Tibial artery (tissue), 4 donors: ENCODE data around the gene NOL4L.

Source experiments
- DNase-seq, 2 donors: peaks; one replicate each; pipeline ENCODE4 v3.0.0-alpha.2; 2019
- H3K27ac ChIP-seq, 2 donors: fragments of 200-600 bp; sonication (generic) in 1 of 2; 1 replicate in 1 of 2; 2 replicates in 1 of 2; pipeline ENCODE4 v1.5.1; 2018 to 2019; ENCODE audit warnings: mild to moderate bottlenecking in 1 of 2
- H3K27me3 ChIP-seq, 2 donors: fragments of 200-600 bp; sonication (generic) in 1 of 2; one replicate each; pipeline versions ENCODE4 v1.5.1 to v1.6.0; 2016 to 2019
- H3K36me3 ChIP-seq, 3 donors: fragments of 200-600 bp; sonication (generic) in 2 of 3; one replicate each; pipeline ENCODE4 v1.5.1; 2016 to 2019; ENCODE audit warnings: mild to moderate bottlenecking in 2 of 3
- H3K4me1 ChIP-seq, 4 donors: fragments of 200-600 bp; sonication (generic) in 2 of 4; 1 replicate in 3 of 4; 2 replicates in 1 of 4; pipeline ENCODE4 v1.5.1; 2016 to 2019
- H3K4me3 ChIP-seq, 2 donors: fragments of 200-600 bp; sonication (generic) in 1 of 2; 1 replicate in 1 of 2; 2 replicates in 1 of 2; pipeline ENCODE4 v1.5.1; 2018 to 2019; ENCODE audit warnings: mild to moderate bottlenecking in 2 of 2
- H3K9me3 ChIP-seq, 3 donors: fragments of 200-600 bp; sonication (generic) in 1 of 3; one replicate each; pipeline ENCODE4 v1.5.1; 2016 to 2019
- CTCF ChIP-seq, 2 experiments: fragments of 200-600 bp in 1 of 2; fragments of 450-650 bp in 1 of 2; IDR thresholded peaks; one replicate each; pipeline ENCODE4 v1.5.1; 2017 to 2019; ENCODE audit warnings: antibody characterized with exemption in 2 of 2, mild to moderate bottlenecking in 1 of 2, moderate library complexity in 1 of 2
- intact Hi-C: fragments of 100-400 bp; cut with DNase I; formaldehyde crosslinking; loops from one replicate; pipeline ENCODE4 v1.15.0; 2023; ENCODE audit warnings: low total_unique reads

Gene NOL4L

GRCh38 chr20:32586291-32586690 lies 1.2 kb upstream of the NOL4L start:
- Histone ChIP-seq H3K36me3 (no peaks in the 10 kb centered on the region), H3K27me3 (peaks cover 0 to 53% of the 10 kb centered on the region in 2 donors), H3K4me1 (peaks cover 0 to 29% (median 24%) of the 10 kb centered on the region in 4 donors), H3K4me3 (no peak overlapping the region), H3K27ac (no peak overlapping the region), H3K9me3 (no peaks in the 10 kb centered on the region)
- no peak for DNase-seq
- TF ChIP-seq CTCF (IDR thresholded peaks at IDR 0.05) = no peak
- intact Hi-C loops = no loop called here

- no peak for DNase-seq
- TF ChIP-seq CTCF (IDR thresholded peaks at IDR 0.05) = no peak
- intact Hi-C loops = no loop called here
- peak overlapping the region; percentile 52 to 71 for H3K4me3 ChIP-seq
- H3K9me3 ChIP-seq = no peaks in the 10 kb centered on the region
- peaks cover 0 to 29% (median 24%) of the 10 kb centered on the region in 4 donors for H3K4me1 ChIP-seq
- peaks cover 0 to 53% of the 10 kb centered on the region in 2 donors for H3K27me3 ChIP-seq
- H3K36me3 ChIP-seq = no peaks in the 10 kb centered on the region
- no peak overlapping the region for H3K27ac ChIP-seq
Observed at GRCh38 chr20:32585586-32586127, 524 bp upstream of the NOL4L start.

- peaks cover 0 to 48% of the 10 kb centered on the region in 2 donors for H3K27me3 ChIP-seq
- TF ChIP-seq CTCF (IDR thresholded peaks at IDR 0.05) = no peak
- H3K36me3 ChIP-seq = no peaks in the 10 kb centered on the region
- DNase-seq = no peak
- no peak overlapping the region for H3K27ac ChIP-seq
- peaks cover 0 to 29% (median 24%) of the 10 kb centered on the region in 4 donors for H3K4me1 ChIP-seq
- H3K9me3 ChIP-seq = no peaks in the 10 kb centered on the region
- intact Hi-C loops = no loop called here
- peak overlapping the region; percentile 52 to 71 for H3K4me3 ChIP-seq
Observed at GRCh38 chr20:32583581-32584070, 1.5 kb downstream of the NOL4L start.

GRCh38 chr20:32582659-32583580 lies 2.2 kb downstream of the NOL4L start:
- TF ChIP-seq CTCF (IDR thresholded peaks at IDR 0.05) = no peak
- H3K36me3 ChIP-seq = no peaks in the 10 kb centered on the region
- no peaks in the 10 kb centered on the region for H3K9me3 ChIP-seq
- H3K27ac ChIP-seq = no peak overlapping the region
- H3K4me1 ChIP-seq = peaks cover 0 to 29% (median 24%) of the 10 kb centered on the region in 4 donors
- H3K4me3 ChIP-seq = peak overlapping the region; percentile 52 to 71
- intact Hi-C loops = no loop called here
- H3K27me3 ChIP-seq = peaks cover 0 to 45% of the 10 kb centered on the region in 2 donors
- DNase-seq = no peak

GRCh38 chr20:32581839-32582658 lies 3.1 kb downstream of the NOL4L start:
- Histone ChIP-seq H3K4me3 (no peak overlapping the region), H3K4me1 (peaks cover 0 to 29% (median 24%) of the 10 kb centered on the region in 4 donors), H3K36me3 (no peaks in the 10 kb centered on the region), H3K27me3 (peaks cover 0 to 37% of the 10 kb centered on the region in 2 donors), H3K27ac (no peak overlapping the region), H3K9me3 (no peaks in the 10 kb centered on the region)
- no peak for DNase-seq
- intact Hi-C loops = no loop called here
- TF ChIP-seq CTCF (IDR thresholded peaks at IDR 0.05) = no peak
